HG03045 (cell line): Measurements from ENCODE around the gene ITPR3.

Experiments
- ATAC-seq: cut with Tn5 transposase; IDR thresholded peaks from one replicate; pipeline ENCODE4 v1.9.1; 2021; ENCODE audit warnings: mild to moderate bottlenecking, moderate library complexity; ENCODE audit not compliant: unreplicated experiment

The ITPR3 gene

GRCh38 chr6:33727932-33728331, 106.8 kb downstream of the ITPR3 start:
- no peak for ATAC-seq

DNA sequence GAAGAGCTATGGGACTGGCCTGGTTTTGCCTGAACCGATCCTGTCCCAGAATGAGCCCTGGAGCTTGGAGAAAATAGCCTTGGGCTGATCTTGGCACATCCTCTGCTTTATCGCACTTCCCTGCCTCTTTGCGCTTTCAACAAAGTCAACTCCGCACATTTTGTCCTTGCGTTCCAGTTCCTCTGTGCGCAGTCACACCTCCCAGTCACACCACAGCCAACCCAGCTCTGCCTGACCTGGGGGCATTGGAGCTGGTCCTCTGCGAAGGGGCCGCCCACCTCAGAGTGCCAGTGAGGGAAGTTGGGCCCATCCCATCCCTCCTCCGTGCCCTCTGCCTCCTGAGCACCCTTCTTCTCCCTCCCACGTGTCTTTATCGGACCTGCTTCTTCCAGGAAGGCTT, 107.3 kb downstream of the ITPR3 start:
- no peak for ATAC-seq

DNA sequence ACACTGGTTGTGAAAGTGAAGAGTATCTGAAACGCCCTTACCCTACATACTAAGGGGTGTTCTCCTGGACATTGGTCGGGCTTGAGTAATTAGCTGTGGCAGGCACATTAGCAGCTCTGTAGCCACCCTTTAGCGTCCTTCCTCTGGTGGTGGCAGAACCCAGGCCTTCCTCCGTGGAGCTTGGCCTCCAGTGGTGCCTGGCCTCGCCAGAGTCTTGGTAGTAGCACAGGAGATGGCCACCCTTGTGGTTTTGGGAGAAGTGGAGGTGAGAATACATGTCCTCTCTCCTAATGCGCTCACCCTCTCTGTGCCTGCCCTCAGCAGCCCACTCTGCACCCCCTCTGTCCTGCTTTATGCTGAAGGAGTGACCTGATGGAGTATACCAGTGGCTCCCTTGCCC, 107.9 kb downstream of the ITPR3 start:
- no peak for ATAC-seq

- ATAC-seq: no peak
Measured at GRCh38 chr6:33730611-33731010, 109.5 kb downstream of the ITPR3 start.

DNA sequence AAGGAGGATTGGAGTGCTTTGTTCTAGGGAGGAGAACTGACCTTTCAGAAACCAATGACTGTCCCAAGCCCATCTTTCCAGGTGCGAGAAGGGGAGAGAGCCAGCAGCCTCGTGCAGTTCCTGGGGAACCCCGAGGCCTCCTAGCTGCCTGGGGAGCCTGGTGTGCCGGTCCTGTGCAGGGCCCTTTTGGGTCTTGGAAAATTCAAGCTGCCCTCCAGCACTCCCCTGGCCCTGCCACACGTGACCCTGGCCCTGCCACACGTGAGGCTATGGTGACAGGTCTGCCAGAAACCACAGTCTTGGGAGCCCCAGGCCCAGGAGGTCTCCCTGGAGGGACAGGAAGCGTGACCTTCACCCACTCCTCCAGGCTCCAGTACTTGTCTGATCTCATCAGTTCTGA, 109.9 kb downstream of the ITPR3 start:
- ATAC-seq: no peak

DNA sequence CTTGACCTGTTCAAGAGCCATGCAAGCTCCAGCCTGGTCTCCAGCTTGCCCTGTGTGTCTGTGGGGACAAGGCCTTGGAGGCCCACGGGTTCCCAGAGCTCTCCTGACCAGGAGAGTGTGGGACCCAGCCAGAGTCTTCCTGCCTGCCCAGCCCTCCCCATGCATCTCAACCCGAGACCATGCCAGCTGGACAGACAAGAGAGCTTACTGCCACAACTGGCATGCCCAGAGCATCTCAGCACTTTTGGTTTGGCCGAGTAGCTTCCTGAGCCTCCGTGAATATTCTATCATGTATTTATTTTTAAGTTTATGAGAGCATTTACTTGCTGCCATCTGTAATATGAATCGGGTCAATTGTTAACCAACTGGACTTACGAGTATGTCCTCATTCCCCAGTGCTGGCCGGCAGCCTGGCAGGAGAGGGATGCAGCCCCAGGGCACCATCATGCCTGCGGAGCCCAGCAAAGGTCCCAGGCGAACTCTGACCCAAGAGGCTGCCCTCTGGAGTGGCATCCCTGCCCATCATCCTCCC, 110.7 kb downstream of the ITPR3 start:
- no peak for ATAC-seq

DNA sequence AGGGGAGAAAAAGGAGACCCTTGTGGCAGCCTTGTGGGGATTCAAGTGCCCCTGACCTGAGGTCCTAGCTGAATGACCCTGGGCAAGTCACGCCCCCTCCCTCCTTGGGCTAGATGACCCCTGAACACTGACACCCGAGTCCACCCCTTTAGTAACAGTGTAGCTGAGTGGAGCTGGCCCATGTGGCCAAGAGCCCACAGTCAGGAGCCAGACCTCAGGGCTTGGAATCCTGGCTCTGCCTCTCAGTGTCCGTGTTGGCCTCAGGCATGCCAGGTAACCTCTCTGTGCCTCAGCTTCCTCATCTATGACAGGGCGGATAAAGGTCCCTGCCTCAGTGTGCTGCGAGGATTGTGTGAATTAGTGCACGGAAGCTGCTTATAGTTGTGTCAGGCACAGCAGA, 111.3 kb downstream of the ITPR3 start:
- no peak for ATAC-seq

GRCh38 chr6:33732817-33733708, 111.9 kb downstream of the ITPR3 start:
- no peak for ATAC-seq

GRCh38 chr6:33733709-33734007, 112.5 kb downstream of the ITPR3 start:
- no peak for ATAC-seq

- ATAC-seq: no peak
Measured at GRCh38 chr6:33735216-33735615, 114.1 kb downstream of the ITPR3 start.

- ATAC-seq: no peak
Measured at GRCh38 chr6:33737267-33738026, 116.3 kb downstream of the ITPR3 start.

DNA sequence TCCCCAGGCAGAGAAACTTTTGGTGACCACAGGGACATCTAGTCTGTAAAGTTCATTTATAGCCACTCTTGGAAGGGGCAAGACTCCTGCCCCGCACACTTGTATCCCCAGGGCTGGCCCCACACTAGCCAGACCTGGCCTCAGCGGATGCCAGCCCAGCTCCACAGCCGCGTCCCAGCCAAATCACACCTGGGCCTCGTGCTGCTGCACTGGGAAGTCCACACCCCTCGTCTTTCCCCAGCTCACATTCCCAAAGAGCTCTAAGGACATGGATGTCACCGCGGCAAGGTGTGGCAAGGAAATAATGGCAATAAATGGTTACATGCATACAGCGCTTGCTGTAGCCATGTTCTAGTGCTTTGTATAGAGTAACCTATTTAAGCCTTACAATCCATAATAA, 117.0 kb downstream of the ITPR3 start:
- no peak for ATAC-seq

DNA sequence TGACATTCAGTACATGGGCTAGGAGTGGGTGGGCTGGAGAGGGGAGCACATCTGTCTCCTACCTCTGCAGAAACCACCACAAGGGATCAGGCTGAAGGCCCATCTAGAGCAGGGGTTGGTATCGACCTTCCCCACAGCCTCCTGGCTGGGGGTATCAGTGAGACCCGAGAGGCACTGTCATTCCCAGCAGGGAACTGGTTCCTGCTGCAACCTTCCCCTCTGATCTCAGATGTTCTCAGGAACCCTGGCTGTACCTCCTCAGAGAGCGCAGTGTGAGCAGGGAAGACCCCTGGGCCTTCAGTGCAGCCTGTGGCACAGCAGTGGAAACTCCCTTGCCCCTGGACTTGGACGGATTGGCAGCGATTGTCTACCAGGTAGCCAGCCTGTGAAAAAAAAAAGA, 117.8 kb downstream of the ITPR3 start:
- ATAC-seq: no peak

DNA sequence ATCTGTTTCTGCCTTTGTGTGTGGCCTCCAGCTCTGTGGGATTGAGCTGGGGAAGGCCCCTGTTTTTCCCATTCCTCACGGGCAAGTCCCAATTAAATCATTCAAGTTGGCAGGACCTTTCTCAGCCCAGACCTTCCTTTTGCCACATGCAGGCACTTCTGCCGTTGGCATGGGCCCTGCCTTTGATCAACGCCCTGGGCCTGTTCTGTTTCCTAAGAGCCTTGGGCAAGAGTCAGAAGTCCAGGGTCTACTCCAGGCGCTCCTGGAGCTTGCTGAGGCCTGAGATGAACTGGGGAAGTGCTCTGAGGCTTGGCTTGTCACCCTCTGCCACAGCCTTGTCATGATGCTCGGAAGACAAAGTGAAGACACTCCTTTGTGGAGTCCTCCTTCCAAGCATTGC, 118.4 kb downstream of the ITPR3 start:
- ATAC-seq: no peak

- ATAC-seq: no peak
Measured at GRCh38 chr6:33740204-33740608, 119.1 kb downstream of the ITPR3 start.

GRCh38 chr6:33740794-33741193, 119.7 kb downstream of the ITPR3 start:
- ATAC-seq: no peak

- ATAC-seq: no peak
Measured at GRCh38 chr6:33742092-33742491, 121.0 kb downstream of the ITPR3 start.

DNA sequence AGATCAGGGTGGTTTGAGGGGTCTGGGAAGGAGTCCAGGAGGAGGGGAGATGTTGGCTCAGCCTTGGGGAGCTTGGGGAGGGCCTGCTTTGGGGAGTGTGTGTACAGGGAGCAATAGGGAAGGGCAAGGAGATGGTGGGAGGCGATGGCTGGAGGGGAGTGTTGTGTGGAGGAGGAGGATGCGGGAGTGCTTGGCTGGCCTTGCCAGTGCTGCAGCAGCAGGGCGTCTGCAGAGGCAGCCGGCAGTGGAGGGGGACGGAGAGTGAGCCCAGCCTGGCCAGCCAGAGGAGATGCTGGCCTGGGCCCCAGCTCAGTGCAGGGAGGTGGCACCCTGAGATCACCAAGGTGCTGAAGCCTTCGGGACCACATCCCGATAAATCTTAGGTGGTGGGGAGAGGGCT, 121.7 kb downstream of the ITPR3 start:
- ATAC-seq: no peak

DNA sequence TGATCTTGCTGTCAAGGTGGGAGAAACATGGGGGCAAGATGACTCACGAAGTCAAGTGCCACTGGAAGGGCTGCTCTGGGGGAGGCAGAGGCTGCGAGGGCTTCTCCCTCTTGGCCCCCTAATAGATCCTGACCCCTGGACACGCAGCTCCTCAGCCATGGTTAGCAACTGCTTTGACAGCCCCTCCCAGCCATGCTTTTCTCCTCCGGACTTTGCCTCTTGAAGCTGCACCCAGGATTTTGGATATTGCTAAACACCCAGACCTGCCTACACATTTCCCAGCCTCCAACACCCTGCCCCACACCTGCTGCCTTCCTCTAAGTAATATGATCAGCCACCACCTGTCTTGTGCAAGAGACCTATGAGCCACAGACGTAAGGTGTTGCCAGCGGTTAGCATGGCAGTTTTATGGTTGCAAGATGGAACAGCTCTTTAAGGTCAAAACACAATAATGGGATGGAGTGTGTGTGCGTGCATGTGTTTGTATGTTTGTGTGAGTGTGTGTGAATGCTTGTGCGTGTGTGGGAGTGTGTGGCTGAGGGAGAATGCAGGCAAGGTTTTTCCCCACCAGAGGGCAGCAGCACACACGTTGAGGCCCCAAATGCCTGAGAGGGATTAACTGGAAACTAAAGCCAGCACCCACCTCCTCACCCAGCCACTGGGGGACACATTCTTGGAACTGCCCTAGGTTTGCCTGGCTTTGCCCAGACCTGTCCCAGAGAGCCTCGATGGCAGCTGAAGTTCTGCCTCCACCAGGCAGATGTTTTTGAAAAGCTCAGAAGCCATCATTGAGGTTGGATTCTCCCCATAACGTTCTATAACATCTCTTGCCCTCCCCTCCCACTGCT, 123.1 kb downstream of the ITPR3 start:
- no peak for ATAC-seq

- ATAC-seq: no peak
Measured at GRCh38 chr6:33744895-33745546, 123.9 kb downstream of the ITPR3 start.

GRCh38 chr6:33745548-33745947, 124.4 kb downstream of the ITPR3 start:
- no peak for ATAC-seq
